Right lobe of liver (tissue), 6 donors: ENCODE results near the gene CDH26. TPM values are rescaled to one million over a fixed set of nuclear protein-coding genes. Genes with fewer than 3 reads are reported as not detected.

ENCODE experiments used
- ATAC-seq, 4 donors: fragments of 200-7000 bp; cut with Tn5 transposase; one replicate each; pipeline ENCODE4 v1.9.1; 2020; ENCODE audit warnings: mild to moderate bottlenecking in 4 of 4, moderate library complexity in 4 of 4
- DNase-seq, 3 donors: peaks; one replicate each; pipeline ENCODE4 v3.0.0-alpha.2; 2020
- H3K27ac ChIP-seq, 3 donors: fragments of 200-600 bp; one replicate each; pipeline ENCODE4 v1.8.0; 2022
- H3K27me3 ChIP-seq, 2 donors: fragments of 200-600 bp; one replicate each; pipeline ENCODE4 v1.8.0; 2022
- H3K36me3 ChIP-seq, 4 donors: fragments of 200-600 bp; sonication (generic) in 1 of 4; one replicate each; pipeline versions ENCODE4 v1.5.1 to v1.8.0; 2017 to 2022; ENCODE audit warnings: control low read depth in 1 of 4
- H3K4me1 ChIP-seq, 4 donors: fragments of 200-600 bp; sonication (generic) in 1 of 4; one replicate each; pipeline versions ENCODE4 v1.5.1 to v1.8.0; 2017 to 2022; ENCODE audit warnings: control low read depth in 1 of 4
- H3K4me3 ChIP-seq, 3 donors: fragments of 200-600 bp; one replicate each; pipeline ENCODE4 v1.8.0; 2022
- H3K9me3 ChIP-seq, 4 donors: fragments of 200-600 bp; sonication (generic) in 1 of 4; one replicate each; pipeline versions ENCODE4 v1.5.1 to v1.8.0; 2017 to 2022; ENCODE audit warnings: control low read depth in 1 of 4
- CTCF ChIP-seq, 4 donors: fragments of 200-600 bp in 3 of 4; fragments of 450-650 bp in 1 of 4; IDR thresholded peaks; one replicate each; pipeline versions ENCODE4 v1.5.1 to v1.8.0; 2016 to 2022; ENCODE audit warnings: antibody characterized with exemption in 4 of 4, mild to moderate bottlenecking in 2 of 4
- POLR2A ChIP-seq: fragments of 450-650 bp; IDR thresholded peaks from one replicate; pipeline ENCODE4 v1.6.1; 2017; ENCODE audit warnings: antibody characterized with exemption, mild to moderate bottlenecking
- WGBS: methylation state at CpG from one replicate; pipeline ENCODE4 v1.1.6; 2018; ENCODE audit warnings: low coverage, low lambda C conversion rate; ENCODE audit not compliant: insufficient coverage; ENCODE audit errors: missing lambda C conversion rate; 5-methylcytosine and 5-hydroxymethylcytosine counted together
- intact Hi-C, 2 donors: fragments of 100-400 bp; cut with DNase I; formaldehyde crosslinking; loops; one replicate each; pipeline versions ENCODE4 v1.11.2 to v1.14.1; 2022
- total RNA-seq, 6 experiments: library from RNA; depleted of rRNA in 2 of 6; stranded (reverse); fragments of >200 nt in 2 of 6; fragmentation: NEBNext Ultra II Directional in 3 of 6; extraction: Animal tissue kit (Norgen Biotek cat#: 25700) in 3 of 6; gene quantifications; one replicate each; pipeline versions ENCODE4 v1.1.0 to v1.2.4, GENCODE V29; 2016 to 2023
- donor health status: DM: no; HTN: yes; CAD: no.
- donor health status: DM: no; HTN: no; CAD: no.
- donor health status: DM: no; HTN: no; CAD: no.
- donor health status: DM: no; HTN: yes; CAD: no.
- donor health status: DM: no; HTN: yes; CAD: no.

Gene CDH26
- total RNA-seq, 6 experiments from 2014 or later: 0.07 to 0.25 (median 0.12) TPM; not detected in 1

- no peaks in the 10 kb centered on the region for H3K9me3 ChIP-seq
- no peak overlapping the region for H3K4me3 ChIP-seq
- no peaks in the 10 kb centered on the region for H3K4me1 ChIP-seq
- WGBS: 68% methylated on average over 4 of the region's 4 CpGs
- no peak for TF ChIP-seq POLR2A
- TF ChIP-seq CTCF (IDR thresholded peaks at IDR 0.05): no peak
- no peak for ATAC-seq
- H3K36me3 ChIP-seq: no peaks in the 10 kb centered on the region
- DNase-seq: no peak
- no peak overlapping the region for H3K27ac ChIP-seq
- intact Hi-C loops: no loop called here
- H3K27me3 ChIP-seq: no peaks in the 10 kb centered on the region
These were observed 34.4 kb downstream of the CDH26 start for GRCh38 chr20:59992526-59993084.

DNA sequence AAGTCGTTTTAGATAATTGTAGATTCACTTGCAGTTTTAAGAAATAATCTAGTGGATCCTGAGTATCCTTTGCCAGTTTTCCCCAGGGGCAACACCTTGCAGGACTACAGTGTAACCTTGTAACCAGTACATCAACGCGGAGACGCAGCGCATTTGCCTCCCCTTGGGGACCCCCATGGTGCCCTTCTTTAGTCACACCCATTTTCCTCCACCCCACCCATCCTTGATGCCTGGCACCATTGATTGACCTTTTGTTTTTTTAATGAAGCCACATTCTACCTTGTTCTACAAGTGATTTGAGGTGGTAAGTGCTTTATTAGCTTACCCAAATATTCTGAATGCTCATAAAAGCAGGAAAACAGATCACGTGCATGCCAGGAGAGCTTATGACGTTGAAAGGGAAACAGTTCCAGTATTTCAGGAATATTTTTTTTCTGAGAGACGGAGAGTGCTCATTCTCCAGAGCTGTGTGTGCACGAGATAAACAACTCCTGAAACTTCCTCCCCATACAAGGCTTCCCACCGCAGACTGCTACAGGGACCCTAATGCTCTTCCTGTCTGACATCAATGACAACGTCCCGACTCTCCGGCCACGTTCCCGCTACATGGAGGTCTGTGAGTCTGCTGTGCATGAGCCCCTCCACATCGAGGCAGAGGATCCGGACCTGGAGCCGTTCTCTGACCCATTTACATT is 35.7 kb downstream of the CDH26 start:
- Histone ChIP-seq H3K9me3 (no peaks in the 10 kb centered on the region), H3K4me1 (no peaks in the 10 kb centered on the region), H3K27me3 (no peaks in the 10 kb centered on the region), H3K36me3 (no peaks in the 10 kb centered on the region), H3K4me3 (no peak overlapping the region), H3K27ac (no peak overlapping the region)
- DNase-seq: no peak
- intact Hi-C loops: no loop called here
- TF ChIP-seq CTCF (IDR thresholded peaks at IDR 0.05): no peak
- TF ChIP-seq POLR2A: no peak
- peak in 2 of 4 donors; percentile 35 to 50 for ATAC-seq
- WGBS: 27% methylated on average over 14 of the region's 18 CpGs

GRCh38 chr20:59994697-59995122 is 36.5 kb downstream of the CDH26 start:
- WGBS: 50% methylated on average over 4 of the region's 5 CpGs
- Histone ChIP-seq H3K9me3 (no peaks in the 10 kb centered on the region), H3K27ac (no peak overlapping the region), H3K27me3 (no peaks in the 10 kb centered on the region), H3K36me3 (no peaks in the 10 kb centered on the region), H3K4me3 (no peak overlapping the region), H3K4me1 (no peaks in the 10 kb centered on the region)
- intact Hi-C loops: no loop called here
- ATAC-seq: peak in 1 of 4 donors; percentile 22
- DNase-seq: peak in 1 of 3 donors; percentile 43
- TF ChIP-seq POLR2A (no peak), CTCF (IDR thresholded peaks at IDR 0.05) (no peak)

DNA sequence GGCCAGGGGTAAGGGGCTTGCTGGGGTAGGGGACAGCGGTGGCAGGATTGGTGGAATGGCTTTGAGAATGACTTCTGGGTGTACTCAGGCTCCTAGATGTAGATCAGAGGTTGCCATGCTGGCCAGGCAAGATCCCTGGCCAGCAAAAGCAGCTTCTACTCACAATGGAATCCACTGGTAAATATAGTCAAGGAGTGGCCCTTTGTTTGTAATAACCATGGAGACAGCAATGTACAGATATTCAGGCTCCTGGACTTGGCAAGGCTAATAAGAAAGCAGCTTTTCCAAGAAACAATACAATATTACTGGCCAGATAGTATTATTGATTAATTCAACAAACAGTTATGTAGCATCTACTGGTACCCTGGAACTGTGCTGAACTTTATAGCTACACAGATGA is 37.9 kb downstream of the CDH26 start:
- H3K27ac ChIP-seq: no peak overlapping the region
- no CpG with 5 or more reads among the region's 1 CpG for WGBS
- H3K9me3 ChIP-seq: no peaks in the 10 kb centered on the region
- no peaks in the 10 kb centered on the region for H3K4me1 ChIP-seq
- no peak for DNase-seq
- no peak for TF ChIP-seq CTCF (IDR thresholded peaks at IDR 0.05)
- TF ChIP-seq POLR2A: no peak
- ATAC-seq: no peak
- intact Hi-C loops: no loop called here
- H3K27me3 ChIP-seq: no peaks in the 10 kb centered on the region
- H3K36me3 ChIP-seq: no peaks in the 10 kb centered on the region
- H3K4me3 ChIP-seq: no peak overlapping the region
